IPS-NIHi7 (cell line): Measurements from ENCODE around the gene GCN1.

Experiments used
- DNase-seq: peaks from one replicate; pipeline ENCODE4 v3.0.0; 2012; ENCODE audit warnings: mixed read lengths; ENCODE audit errors: extremely low spot score

Gene GCN1

DNA sequence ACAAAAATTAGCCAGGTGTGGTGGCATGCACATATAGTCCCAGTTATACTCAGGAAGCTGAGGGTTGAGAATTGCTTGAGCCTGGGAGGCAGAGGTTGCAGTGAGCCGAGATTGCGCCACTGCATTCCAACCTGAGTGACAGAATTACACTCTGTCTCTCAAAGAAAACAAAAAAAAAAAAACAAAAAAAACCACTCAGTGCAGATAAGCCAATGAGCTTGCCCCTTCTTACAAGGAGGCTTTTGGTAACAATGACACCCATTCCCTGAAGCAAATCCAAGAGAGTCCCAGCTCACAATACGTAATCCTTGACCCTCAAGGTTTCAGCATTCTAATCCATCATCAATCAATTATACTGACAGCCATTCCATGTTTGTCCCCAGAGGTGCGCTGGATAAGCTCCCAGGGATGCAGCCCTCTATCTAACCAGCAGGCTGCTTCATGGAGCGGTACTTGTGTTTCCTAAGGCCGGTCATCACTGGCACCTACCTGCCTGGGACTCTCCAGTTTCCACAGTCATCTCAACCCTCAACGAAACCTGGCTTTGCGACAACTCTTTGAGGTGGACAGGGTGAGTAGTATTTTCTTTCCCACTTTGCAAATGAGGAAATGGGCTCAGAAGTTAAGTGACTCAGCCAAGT lies 12.4 kb downstream of the GCN1 start:
- no peak for DNase-seq

GRCh38 chr12:120180975-120181374 lies 13.5 kb downstream of the GCN1 start:
- no peak for DNase-seq

GRCh38 chr12:120175537-120175936 lies 19.0 kb downstream of the GCN1 start:
- DNase-seq, result no peak

GRCh38 chr12:120175062-120175461 lies 19.5 kb downstream of the GCN1 start:
- DNase-seq, result no peak

DNA sequence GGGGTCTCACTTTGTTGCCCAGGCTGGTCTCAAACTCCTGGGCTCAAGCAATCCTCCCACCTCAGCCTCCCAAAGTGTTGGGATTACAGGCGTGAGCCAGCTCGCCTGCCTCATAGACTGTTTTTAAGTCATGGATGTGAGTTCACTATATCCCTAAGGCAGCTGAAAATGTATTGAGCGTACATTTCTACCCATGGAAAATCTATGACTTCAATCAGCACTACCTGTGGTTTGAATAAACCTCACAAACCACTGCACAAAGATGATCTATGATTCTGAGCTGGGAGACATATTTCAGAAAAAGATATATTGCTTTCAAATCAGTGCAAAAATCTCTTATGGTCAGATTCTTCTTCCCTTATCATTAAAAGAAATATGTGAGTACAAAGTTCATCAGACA lies 22.5 kb downstream of the GCN1 start:
- no peak for DNase-seq

DNA sequence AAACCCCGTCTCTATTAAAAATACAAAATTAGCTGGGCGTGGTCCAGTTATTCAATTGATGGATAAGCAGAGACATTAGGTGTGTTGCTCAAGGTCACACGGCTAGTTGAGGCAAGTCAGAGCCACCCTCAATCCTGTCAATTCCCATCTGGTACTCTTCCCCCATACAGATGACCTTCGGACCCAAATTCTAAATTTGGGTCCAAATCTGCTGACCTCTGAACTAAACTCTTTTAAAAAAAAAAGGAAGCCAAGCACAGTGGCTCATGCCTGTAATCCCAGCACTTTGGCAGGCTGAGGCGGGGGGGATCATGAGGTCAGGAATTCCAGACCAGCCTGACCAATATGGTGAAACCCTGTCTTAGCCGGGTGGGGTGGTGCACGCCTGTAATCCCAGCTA lies 23.9 kb downstream of the GCN1 start:
- DNase-seq, result no peak

DNA sequence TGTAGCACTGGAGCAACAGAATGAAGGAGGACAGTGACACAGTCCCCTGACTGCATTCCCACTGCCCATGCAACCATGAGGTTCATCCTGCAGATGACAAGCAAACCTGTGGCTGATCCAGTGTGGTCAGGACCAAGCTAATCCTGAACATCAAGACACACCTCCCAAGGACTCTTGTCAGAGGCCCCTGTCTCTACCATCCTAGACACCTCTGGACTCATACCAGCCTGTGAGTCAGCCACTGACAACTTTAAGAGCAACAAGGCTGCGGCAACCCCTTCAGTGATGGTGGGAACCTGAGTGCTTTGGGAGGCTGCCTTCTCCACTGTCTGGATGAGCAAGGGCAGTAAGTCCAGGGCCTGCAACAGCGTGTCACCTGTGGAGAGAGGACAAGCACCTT lies 24.6 kb downstream of the GCN1 start:
- DNase-seq, result no peak

GRCh38 chr12:120168337-120168736 lies 26.2 kb downstream of the GCN1 start:
- no peak for DNase-seq

DNA sequence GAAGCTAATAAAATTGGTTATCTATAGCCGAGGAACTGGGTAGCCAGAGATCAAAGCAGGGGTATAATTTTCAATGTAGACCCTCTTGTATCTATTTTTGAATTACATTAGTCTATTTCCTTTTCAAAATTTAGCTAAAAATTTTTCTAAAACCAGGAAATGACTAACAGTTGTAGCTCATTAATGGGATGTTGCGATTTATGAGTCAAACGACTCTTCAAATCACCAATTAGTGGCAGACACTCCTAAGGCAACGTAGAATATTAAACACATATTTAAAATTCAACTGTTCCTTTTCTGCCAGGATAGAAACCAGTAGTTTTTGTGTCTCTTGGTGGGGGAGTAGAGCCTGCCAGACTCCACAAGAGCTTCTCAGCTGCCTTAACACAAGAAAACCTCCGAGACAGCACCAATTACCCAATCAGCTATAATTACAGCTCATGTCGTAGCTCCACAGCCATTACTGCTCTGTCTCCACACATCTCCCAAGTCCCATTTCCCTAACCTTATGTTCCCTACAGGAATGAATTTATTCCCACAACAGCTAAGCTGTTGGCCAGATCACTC lies 26.9 kb downstream of the GCN1 start:
- DNase-seq, result no peak

GRCh38 chr12:120164293-120164692 lies 30.2 kb downstream of the GCN1 start:
- no peak for DNase-seq

DNA sequence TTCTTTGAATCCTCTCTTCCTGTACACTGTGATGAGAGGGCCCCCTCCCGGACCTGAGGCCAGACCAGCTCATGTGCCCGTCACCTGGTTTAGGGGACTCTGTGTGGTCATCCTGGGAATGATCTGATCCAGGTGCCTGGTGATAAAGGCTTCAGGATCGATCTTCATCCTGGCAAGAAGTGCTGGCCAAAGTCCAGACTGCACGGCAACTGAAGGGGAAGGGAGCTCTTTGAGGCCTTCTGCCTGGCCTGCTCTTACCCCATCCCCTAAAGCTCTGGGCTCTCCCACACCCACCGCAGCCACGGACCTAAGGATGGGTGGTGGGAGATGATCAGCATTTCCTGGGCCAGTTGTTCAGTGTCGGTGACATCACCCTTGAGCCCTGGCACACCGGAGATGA lies 31.8 kb downstream of the GCN1 start:
- DNase-seq, result no peak

GRCh38 chr12:120161852-120162251 lies 32.7 kb downstream of the GCN1 start:
- no peak for DNase-seq

- DNase-seq, result no peak
These were observed 34.8 kb downstream of the GCN1 start for GRCh38 chr12:120159509-120160237.

GRCh38 chr12:120158351-120158750 lies 36.2 kb downstream of the GCN1 start:
- DNase-seq, result no peak

DNA sequence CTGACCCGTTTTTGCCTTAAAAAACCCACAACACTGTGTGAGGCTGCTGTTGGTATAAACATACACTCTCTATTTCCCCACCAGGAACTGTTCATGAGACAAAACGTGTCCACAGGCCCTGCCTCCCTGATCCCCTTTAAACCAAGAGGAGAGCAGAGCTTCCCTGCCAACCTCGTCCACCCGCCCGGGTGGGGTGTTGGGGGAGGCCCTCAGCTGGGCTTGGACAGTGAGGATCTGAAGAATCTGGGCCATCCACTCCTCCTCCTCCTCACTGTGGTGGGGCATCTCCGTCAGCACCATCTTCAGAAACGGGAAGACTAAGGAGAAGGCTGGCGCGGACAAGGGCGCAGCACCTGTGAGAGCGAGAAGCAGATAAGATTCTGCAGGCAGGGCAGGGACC lies 36.8 kb downstream of the GCN1 start:
- DNase-seq, result no peak

- DNase-seq, result no peak
These were observed 37.9 kb downstream of the GCN1 start for GRCh38 chr12:120156315-120157259.

DNA sequence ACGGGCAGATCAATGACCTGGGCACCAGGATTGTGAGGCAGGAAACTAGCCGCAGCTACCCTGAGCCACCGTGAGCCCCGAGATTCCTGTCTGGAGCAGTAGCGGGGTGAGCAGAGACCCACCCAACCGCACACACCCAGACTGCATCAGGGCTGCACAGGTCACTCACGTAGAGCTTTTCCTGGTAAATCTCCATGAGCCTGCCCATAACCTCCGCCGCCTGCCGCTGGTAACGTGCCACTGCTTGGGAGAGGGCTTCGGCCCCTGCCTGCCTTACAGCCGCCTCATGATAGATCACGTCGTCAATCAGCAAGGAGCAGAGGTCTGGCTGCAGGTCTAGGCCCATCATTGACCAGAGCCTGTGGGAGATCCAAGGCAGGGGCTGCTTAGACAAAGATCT lies 39.4 kb downstream of the GCN1 start:
- DNase-seq, result no peak

DNA sequence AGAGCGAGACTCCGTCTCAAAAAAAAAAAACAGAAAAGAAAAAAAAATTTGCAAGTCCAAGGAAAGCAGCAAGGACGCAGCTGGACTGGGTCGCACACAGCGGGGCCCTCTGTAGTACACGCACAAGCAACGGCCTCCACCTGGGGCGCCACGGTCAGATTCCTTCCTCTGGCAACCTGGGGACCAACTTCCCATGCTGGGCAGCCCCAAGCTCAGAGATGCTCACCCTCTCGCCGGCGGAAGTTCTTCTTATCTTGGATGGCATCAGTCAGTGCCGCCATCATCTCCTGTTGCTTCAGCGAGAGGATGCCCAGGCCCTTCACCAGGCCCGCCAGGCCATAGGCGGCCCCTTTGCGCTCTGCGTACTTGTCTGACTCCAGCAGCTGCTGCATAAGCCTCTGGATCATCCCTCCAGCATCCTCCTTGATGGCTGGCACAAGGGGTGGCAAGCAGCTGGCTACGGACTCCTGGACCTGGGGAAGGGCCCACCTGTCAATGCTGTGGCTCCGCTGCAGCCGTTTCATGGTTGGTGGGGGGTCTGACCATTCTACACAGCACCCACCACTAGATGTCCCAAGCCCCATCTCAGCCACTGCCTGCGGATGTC lies 43.5 kb downstream of the GCN1 start:
- DNase-seq, result no peak

DNA sequence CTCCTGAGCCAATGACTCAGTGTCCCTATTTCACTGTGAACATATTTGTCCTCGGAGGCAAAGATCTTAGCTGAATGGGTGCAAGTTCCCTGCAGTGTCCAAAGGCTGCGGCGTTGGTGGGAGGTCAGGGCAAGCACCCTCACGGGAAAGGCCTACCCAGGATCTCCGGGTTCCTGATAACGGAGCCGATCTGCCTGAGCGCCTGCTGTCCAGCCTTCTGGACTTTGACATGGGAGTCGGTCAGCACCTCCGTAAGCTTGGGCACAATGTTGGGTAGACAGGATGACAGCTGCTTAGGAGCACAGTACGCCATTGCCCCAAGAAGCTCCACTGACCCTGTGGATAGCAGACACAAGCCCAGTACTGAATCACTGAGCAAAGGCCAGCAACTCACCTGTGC lies 46.5 kb downstream of the GCN1 start:
- no peak for DNase-seq

GRCh38 chr12:120145164-120145563 lies 49.4 kb downstream of the GCN1 start:
- no peak for DNase-seq

DNA sequence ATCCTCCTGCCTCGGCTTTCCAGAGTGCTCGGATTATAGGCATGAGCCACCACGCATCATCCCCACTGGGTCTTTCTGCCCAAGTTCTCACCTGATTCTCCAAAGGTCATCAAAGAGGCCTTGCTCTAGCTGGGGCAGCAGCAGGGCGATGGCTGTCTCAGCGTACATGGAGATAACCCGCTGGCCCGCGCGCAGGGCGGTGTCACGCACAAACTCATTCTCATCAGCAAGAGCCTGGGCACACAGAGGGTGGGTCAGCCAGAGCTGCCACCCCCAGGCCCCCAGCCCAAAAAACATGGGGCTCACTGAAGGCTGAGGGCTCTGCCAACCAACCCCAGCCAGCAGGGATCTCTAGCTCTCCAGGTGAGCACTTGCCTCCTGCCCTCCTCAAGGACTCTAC lies 50.3 kb downstream of the GCN1 start:
- no peak for DNase-seq
